Smooth muscle cell of the brain vasculature (primary cell): ENCODE data around the gene TSPAN13.

Source experiments
- DNase-seq: peaks from one replicate; pipeline ENCODE4 v3.0.0-alpha.2; 2012; ENCODE audit warnings: low read depth, low spot score

The TSPAN13 gene

DNA sequence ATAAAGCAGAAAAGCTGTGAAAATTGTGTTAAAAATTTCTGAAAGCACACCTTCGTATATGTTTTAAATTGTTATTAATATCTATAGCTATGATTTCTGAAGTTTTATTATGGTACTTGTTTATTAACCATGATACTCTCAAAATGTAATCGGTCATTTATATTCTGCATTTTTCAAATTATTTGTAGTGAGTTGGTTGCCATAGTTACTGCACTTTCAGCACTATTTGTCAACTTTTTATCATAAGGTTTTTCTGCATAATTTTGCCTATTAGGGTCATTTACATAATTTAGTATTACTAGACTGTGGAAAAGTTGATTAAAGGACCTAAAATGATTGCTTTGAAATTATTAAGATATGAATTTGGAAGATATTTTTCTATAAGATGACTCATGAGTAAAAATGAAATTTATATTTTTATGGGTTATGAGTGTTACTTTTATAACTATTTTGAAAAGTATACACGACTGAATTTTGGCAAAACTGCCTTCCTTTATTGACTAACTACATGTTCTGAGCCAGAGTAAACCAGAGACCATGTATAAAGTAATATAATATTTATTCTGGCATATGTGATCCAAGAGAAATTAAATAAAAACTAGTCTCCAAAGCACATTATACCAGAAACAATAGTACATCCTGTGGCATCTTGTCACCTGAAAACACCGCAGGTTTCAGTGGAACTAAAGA, 59.1 kb downstream of the TSPAN13 start:
- DNase-seq = no peak

DNA sequence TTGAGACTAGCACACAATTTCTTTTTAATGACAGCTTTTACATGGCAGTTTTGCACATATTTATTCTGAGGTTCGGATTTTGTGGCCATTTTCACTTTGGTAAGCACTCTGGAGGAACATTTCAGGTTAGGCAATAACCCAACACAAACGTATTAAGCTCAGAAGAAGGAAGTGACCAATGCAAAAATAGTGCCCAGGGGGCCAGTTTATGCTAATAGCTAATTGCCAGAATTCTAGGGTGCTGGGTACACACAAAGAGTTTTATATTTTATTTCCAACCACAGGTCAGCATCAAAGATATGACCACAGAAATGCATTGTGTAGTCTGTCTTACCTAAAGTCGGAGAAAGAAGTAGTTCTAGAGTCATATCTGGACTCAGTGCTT, 59.7 kb downstream of the TSPAN13 start:
- DNase-seq = no peak

DNA sequence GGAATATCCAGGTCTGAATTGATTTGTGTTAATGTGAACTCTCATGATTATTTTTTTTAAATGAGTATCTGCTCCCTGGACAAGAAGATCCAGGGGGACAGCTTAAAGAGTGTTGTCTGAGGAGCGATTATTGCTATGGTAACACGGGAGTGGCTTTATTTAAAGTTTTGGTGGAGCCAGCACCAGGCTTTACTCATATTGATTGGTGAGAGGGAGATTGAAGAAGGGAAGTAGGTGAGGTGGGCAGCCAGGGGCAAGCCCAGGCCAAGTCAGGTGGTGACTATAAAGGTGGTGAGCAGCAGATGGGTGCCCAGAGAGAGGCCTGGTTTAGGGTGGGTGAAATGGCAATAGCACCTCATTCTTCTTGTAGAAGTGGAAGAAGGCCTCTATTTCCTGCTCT, 61.4 kb downstream of the TSPAN13 start:
- DNase-seq = no peak

DNA sequence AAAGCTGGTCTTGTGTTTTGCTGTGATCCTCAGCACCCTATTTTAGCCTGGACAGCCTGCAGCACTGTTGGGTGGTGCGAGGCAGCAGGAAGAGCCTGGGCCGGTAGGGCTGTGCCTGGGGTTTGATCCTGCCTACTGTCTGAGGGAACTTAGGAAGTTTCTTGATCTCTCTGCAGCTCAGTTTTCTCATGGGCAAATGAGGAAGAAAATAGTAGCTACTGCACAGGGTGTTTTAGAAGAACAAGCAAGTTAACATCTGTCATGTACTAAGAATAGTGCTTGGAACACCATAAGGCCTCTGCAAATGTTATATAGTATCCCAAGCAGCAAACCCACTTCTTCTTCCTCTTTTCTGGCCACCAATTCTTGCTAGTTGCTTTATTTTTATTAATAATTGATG, 63.3 kb downstream of the TSPAN13 start:
- DNase-seq = no peak

DNA sequence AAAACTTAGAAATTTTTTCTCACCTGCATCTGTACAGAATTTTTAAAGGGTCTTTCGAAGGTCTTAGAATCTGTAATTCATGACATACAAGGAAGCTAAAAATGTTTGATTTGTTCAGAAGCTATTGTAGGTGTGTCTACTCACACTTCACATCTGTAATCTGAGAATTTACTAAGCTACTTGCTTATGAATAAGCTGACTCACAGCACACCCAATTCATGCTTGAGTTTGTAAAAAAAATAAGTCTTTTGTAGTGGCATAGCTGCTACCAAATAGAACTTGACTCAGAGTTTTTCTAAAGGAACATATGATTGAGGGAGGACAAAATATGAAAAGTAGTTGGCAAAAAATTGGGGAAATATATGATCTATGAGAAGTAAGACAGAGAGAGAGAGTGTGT, 64.0 kb downstream of the TSPAN13 start:
- no peak for DNase-seq

DNA sequence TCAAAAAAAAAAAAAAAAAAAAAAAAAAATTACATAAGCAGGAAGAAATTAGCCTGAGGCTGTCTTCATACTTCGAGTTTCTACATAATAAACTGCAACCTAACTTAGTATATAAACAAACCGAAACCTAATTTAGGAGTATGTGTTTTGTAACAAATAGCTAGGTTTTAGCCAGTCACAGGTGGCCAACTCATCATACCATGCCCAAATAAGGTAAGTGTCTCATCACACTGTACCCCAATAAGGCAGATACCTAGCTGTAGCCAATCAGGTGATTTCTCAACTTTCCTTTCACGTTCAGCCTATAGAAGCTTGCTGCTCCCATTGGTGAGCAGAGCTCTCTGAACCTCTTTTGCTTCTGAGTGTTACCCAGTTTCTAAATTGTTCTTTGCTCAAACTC, 65.2 kb downstream of the TSPAN13 start:
- no peak for DNase-seq

DNA sequence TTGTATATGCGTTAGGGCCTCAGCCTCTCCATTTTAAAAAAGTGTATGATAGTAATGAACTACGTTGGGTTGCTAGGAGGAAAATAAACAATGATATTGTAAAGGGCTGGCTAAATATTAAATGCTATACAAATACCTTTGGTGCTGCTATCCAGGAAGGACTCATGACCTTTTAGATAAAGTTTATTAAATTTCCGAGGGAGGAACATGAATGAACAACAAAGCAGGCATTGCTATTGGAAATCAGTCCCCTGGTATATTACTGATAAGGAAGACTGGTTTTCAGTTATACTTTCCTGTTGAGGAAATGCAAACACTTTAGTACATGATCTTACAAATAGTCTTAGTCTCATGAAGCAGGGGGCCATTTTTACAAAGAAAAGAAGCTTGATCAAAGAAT, 68.5 kb downstream of the TSPAN13 start:
- DNase-seq = no peak

DNA sequence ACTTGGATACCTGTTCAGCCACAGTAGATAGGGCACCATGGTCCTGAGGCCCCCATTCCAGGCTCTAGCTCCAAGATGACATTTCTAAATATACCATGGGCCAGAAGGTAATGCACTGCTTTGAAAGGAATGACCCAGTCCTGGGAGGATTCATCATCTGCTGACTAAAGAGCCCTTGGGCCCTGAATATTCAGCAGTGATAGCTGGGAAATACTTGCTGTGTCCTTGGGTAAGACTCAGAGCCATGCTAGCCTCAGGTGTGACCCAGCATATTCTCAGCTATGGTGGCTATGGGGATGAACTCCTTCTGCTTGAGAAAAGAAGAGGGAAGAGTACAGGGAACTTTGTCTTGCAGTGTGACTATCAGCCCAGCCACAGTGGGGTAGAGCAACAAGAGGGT, 72.5 kb downstream of the TSPAN13 start:
- DNase-seq = no peak

DNA sequence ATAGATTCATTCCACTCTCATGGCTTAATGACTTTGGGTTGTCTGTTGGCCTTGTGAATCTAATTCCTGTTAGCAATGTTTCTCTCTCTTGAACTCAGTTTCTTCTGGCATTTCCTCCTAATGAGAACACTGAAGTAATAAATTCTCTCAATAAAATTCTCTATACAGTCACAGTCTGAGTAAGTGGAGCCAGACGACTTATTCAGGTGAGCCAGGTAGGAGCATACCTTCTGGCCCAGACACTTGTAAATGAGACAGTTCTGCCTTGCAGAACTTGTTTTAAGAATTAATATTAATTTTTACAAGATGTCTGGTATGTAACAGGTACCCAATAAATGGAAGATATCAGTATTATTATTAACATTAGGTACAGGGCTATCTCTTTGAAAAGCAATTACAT, 79.8 kb downstream of the TSPAN13 start:
- no peak for DNase-seq
